Karpas-422 (cell line): ENCODE results near the gene FARS2. TPM values are rescaled to one million over a fixed set of nuclear protein-coding genes. Genes with fewer than 3 reads are reported as not detected.

Experiments
- DNase-seq: peaks from one replicate; pipeline ENCODE4 v3.0.0-alpha.2; 2015
- H2AFZ ChIP-seq: fragments of 200-600 bp; sonication (generic); 2 replicates; pipeline ENCODE4 v1.6.1; 2014; ENCODE audit warnings: antibody characterized with exemption, low read length, mixed read lengths
- H3K27ac ChIP-seq: fragments of 200-600 bp; sonication (generic); 2 replicates; pipeline ENCODE4 v1.5.1; 2014; ENCODE audit warnings: mild to moderate bottlenecking, low read length, moderate library complexity
- H3K27me3 ChIP-seq: fragments of 200-600 bp; sonication (generic); 2 replicates; pipeline ENCODE4 v1.6.1; 2014; ENCODE audit warnings: low read length, mixed read lengths
- H3K36me3 ChIP-seq: fragments of 200-600 bp; sonication (generic); 2 replicates; pipeline ENCODE4 v1.6.1; 2014; ENCODE audit warnings: low read length, mixed read lengths; ENCODE audit not compliant: insufficient read depth
- H3K4me1 ChIP-seq: fragments of 200-600 bp; sonication (generic); 2 replicates; pipeline ENCODE4 v1.6.1; 2014; ENCODE audit warnings: mild to moderate bottlenecking, low read length, mixed read lengths
- H3K4me2 ChIP-seq: fragments of 200-600 bp; sonication (generic); 2 replicates; pipeline ENCODE4 v1.6.1; 2014; ENCODE audit warnings: low read length, low read depth, mild to moderate bottlenecking; ENCODE audit not compliant: poor library complexity, severe bottlenecking
- H3K4me3 ChIP-seq: fragments of 200-600 bp; sonication (generic); 2 replicates; pipeline ENCODE4 v1.5.1; 2014; ENCODE audit warnings: mild to moderate bottlenecking, antibody characterized with exemption, low read length, mixed read lengths
- H3K79me2 ChIP-seq: fragments of 200-600 bp; sonication (generic); 2 replicates; pipeline ENCODE4 v1.6.1; 2014; ENCODE audit warnings: mild to moderate bottlenecking, low read length, mixed read lengths
- H3K9ac ChIP-seq: fragments of 200-600 bp; sonication (generic); 2 replicates; pipeline ENCODE4 v1.6.0; 2014; ENCODE audit warnings: low read length
- H3K9me2 ChIP-seq: fragments of 200-600 bp; sonication (generic), shearing (Covaris generic); replicated peaks from 2 replicates; pipeline ENCODE4 v1.6.0; 2014; ENCODE audit warnings: mild to moderate bottlenecking, low read length, moderate library complexity; ENCODE audit not compliant: insufficient read depth
- H3K9me3 ChIP-seq: fragments of 300-700, 200-600 bp; sonication (generic); 2 replicates; pipeline ENCODE4 v1.6.1; 2014; ENCODE audit warnings: low read length, mixed read lengths
- H4K20me1 ChIP-seq: fragments of 200-600 bp; sonication (generic); 2 replicates; pipeline ENCODE4 v1.6.1; 2014; ENCODE audit warnings: mild to moderate bottlenecking, antibody characterized with exemption, low read length, low read depth; ENCODE audit not compliant: insufficient read depth
- total RNA-seq: library from RNA; depleted of rRNA; stranded (reverse); fragments of >200 nt; shearing (Covaris generic); gene quantifications from 2 replicates; pipeline ENCODE4 v1.2.3, GENCODE V29; 2014; ENCODE audit warnings: low replicate concordance

The FARS2 gene
- total RNA-seq, 1 experiment from 2014 or later: 9.0 TPM

- DNase-seq: no peak
- no peak overlapping the region for H3K9ac ChIP-seq
- H3K9me3 ChIP-seq: no peaks in the 10 kb centered on the region
- no peak overlapping the region for H3K27ac ChIP-seq
- H3K4me3 ChIP-seq: no peak overlapping the region
- no peaks in the 10 kb centered on the region for H3K9me2 ChIP-seq
- H3K79me2 ChIP-seq: peaks cover 79% of the 10 kb centered on the region
- H2AFZ ChIP-seq: no peak overlapping the region
- no peak overlapping the region for H3K4me2 ChIP-seq
- no peaks in the 10 kb centered on the region for H3K27me3 ChIP-seq
- no peaks in the 10 kb centered on the region for H4K20me1 ChIP-seq
- peaks cover 15% of the 10 kb centered on the region for H3K4me1 ChIP-seq
- H3K36me3 ChIP-seq: peaks cover 28% of the 10 kb centered on the region
Measured at GRCh38 chr6:5256952-5257351, 4.4 kb upstream of the FARS2 start.

GRCh38 chr6:5257400-5257799, 3.9 kb upstream of the FARS2 start:
- peaks cover 79% of the 10 kb centered on the region for H3K79me2 ChIP-seq
- H3K27ac ChIP-seq: no peak overlapping the region
- H4K20me1 ChIP-seq: no peaks in the 10 kb centered on the region
- H3K36me3 ChIP-seq: peaks cover 28% of the 10 kb centered on the region
- no peak for DNase-seq
- H3K9me3 ChIP-seq: no peaks in the 10 kb centered on the region
- no peak overlapping the region for H3K9ac ChIP-seq
- no peaks in the 10 kb centered on the region for H3K9me2 ChIP-seq
- H3K4me3 ChIP-seq: no peak overlapping the region
- H2AFZ ChIP-seq: no peak overlapping the region
- H3K4me1 ChIP-seq: peaks cover 19% of the 10 kb centered on the region
- H3K4me2 ChIP-seq: no peak overlapping the region
- no peaks in the 10 kb centered on the region for H3K27me3 ChIP-seq

- no peaks in the 10 kb centered on the region for H3K9me3 ChIP-seq
- no peaks in the 10 kb centered on the region for H4K20me1 ChIP-seq
- H3K27me3 ChIP-seq: no peaks in the 10 kb centered on the region
- no peaks in the 10 kb centered on the region for H3K9me2 ChIP-seq
- peak overlapping the region; percentile 90 for H3K4me3 ChIP-seq
- peaks cover 16% of the 10 kb centered on the region; the same call in 1 of the 2 replicates for H3K36me3 ChIP-seq
- peak overlapping the region; percentile 80 for H3K9ac ChIP-seq
- H3K4me1 ChIP-seq: peaks cover 31% of the 10 kb centered on the region
- H3K79me2 ChIP-seq: peaks cover 81% of the 10 kb centered on the region
- H2AFZ ChIP-seq: no peak overlapping the region
- no peak for DNase-seq
- H3K27ac ChIP-seq: peak overlapping the region; percentile 55; the same call in 1 of the 2 replicates
- H3K4me2 ChIP-seq: peak overlapping the region; percentile 83
Measured at GRCh38 chr6:5259428-5259827, 1.9 kb upstream of the FARS2 start.

GRCh38 chr6:5260111-5260620, 1.1 kb upstream of the FARS2 start:
- Histone ChIP-seq H3K9ac (peak overlapping the region; percentile 80), H3K36me3 (peaks cover 10% of the 10 kb centered on the region; the same call in 1 of the 2 replicates), H3K9me3 (no peaks in the 10 kb centered on the region), H3K4me1 (peaks cover 31% of the 10 kb centered on the region), H2AFZ (peak overlapping the region; percentile 65; the same call in 1 of the 2 replicates), H3K79me2 (peaks cover 77% of the 10 kb centered on the region), H3K27me3 (no peaks in the 10 kb centered on the region), H3K27ac (peak overlapping the region; percentile 55), H3K4me3 (peak overlapping the region; percentile 90), H4K20me1 (no peaks in the 10 kb centered on the region), H3K4me2 (peak overlapping the region; percentile 83), H3K9me2 (no peaks in the 10 kb centered on the region)
- DNase-seq: peak; percentile 92

GRCh38 chr6:5261545-5262109, 314 bp downstream of the FARS2 start:
- Histone ChIP-seq H3K9ac (peak overlapping the region; percentile 80), H3K27me3 (no peaks in the 10 kb centered on the region), H3K27ac (peak overlapping the region; percentile 81), H3K36me3 (peaks cover 10% of the 10 kb centered on the region; the same call in 1 of the 2 replicates), H4K20me1 (no peaks in the 10 kb centered on the region), H2AFZ (peak overlapping the region; percentile 86), H3K9me3 (no peaks in the 10 kb centered on the region), H3K79me2 (peaks cover 79% of the 10 kb centered on the region), H3K4me3 (peak overlapping the region; percentile 90), H3K9me2 (no peaks in the 10 kb centered on the region), H3K4me2 (peak overlapping the region; percentile 83), H3K4me1 (peaks cover 31% of the 10 kb centered on the region)
- DNase-seq: no peak

- DNase-seq: no peak
Measured at GRCh38 chr6:5266423-5266822, 5.1 kb downstream of the FARS2 start.

GRCh38 chr6:5270093-5270680, 8.9 kb downstream of the FARS2 start:
- peaks cover 26% of the 10 kb centered on the region for H3K79me2 ChIP-seq
- no peak overlapping the region for H3K4me2 ChIP-seq
- H3K4me3 ChIP-seq: no peak overlapping the region
- H3K9me2 ChIP-seq: no peaks in the 10 kb centered on the region
- peaks cover 13% of the 10 kb centered on the region for H3K4me1 ChIP-seq
- DNase-seq: no peak
- H3K9me3 ChIP-seq: no peaks in the 10 kb centered on the region
- H3K27me3 ChIP-seq: no peaks in the 10 kb centered on the region
- H2AFZ ChIP-seq: no peak overlapping the region
- H3K27ac ChIP-seq: no peak overlapping the region
- peaks cover 1% of the 10 kb centered on the region; the same call in 1 of the 2 replicates for H4K20me1 ChIP-seq
- H3K36me3 ChIP-seq: no peaks in the 10 kb centered on the region
- no peak overlapping the region for H3K9ac ChIP-seq

More at GRCh38 chr6:5266423-5266822, 5.1 kb downstream of the FARS2 start:
- Histone ChIP-seq H2AFZ (no peak overlapping the region), H4K20me1 (no peaks in the 10 kb centered on the region), H3K36me3 (no peaks in the 10 kb centered on the region), H3K4me2 (no peak overlapping the region), H3K27me3 (no peaks in the 10 kb centered on the region), H3K79me2 (peaks cover 54% of the 10 kb centered on the region), H3K4me1 (peaks cover 19% of the 10 kb centered on the region), H3K9me3 (no peaks in the 10 kb centered on the region), H3K27ac (no peak overlapping the region), H3K4me3 (no peak overlapping the region), H3K9me2 (no peaks in the 10 kb centered on the region), H3K9ac (no peak overlapping the region)

- peaks cover 11% of the 10 kb centered on the region for H3K79me2 ChIP-seq
- no peak overlapping the region for H3K9ac ChIP-seq
- H3K27ac ChIP-seq: no peak overlapping the region
- H4K20me1 ChIP-seq: peaks cover 18% of the 10 kb centered on the region
- H2AFZ ChIP-seq: no peak overlapping the region
- H3K36me3 ChIP-seq: no peaks in the 10 kb centered on the region
- H3K4me1 ChIP-seq: peaks cover 11% of the 10 kb centered on the region
- no peak for DNase-seq
- H3K4me3 ChIP-seq: no peak overlapping the region
- no peaks in the 10 kb centered on the region for H3K9me3 ChIP-seq
- H3K4me2 ChIP-seq: no peak overlapping the region
- H3K27me3 ChIP-seq: no peaks in the 10 kb centered on the region
- no peaks in the 10 kb centered on the region for H3K9me2 ChIP-seq
Measured at GRCh38 chr6:5271926-5272325, 10.6 kb downstream of the FARS2 start.
